Right lobe of liver (tissue), 6 donors: ENCODE data around the gene ZNF467. TPM values are rescaled to one million over a fixed set of nuclear protein-coding genes. Genes with fewer than 3 reads are reported as not detected.

ENCODE experiments used
- ATAC-seq, 4 donors: fragments of 200-7000 bp; cut with Tn5 transposase; one replicate each; pipeline ENCODE4 v1.9.1; 2020; ENCODE audit warnings: mild to moderate bottlenecking in 4 of 4, moderate library complexity in 4 of 4
- DNase-seq, 3 donors: peaks; one replicate each; pipeline ENCODE4 v3.0.0-alpha.2; 2020
- H3K27ac ChIP-seq, 3 donors: fragments of 200-600 bp; one replicate each; pipeline ENCODE4 v1.8.0; 2022
- H3K27me3 ChIP-seq, 2 donors: fragments of 200-600 bp; one replicate each; pipeline ENCODE4 v1.8.0; 2022
- H3K36me3 ChIP-seq, 4 donors: fragments of 200-600 bp; sonication (generic) in 1 of 4; one replicate each; pipeline versions ENCODE4 v1.5.1 to v1.8.0; 2017 to 2022; ENCODE audit warnings: control low read depth in 1 of 4
- H3K4me1 ChIP-seq, 4 donors: fragments of 200-600 bp; sonication (generic) in 1 of 4; one replicate each; pipeline versions ENCODE4 v1.5.1 to v1.8.0; 2017 to 2022; ENCODE audit warnings: control low read depth in 1 of 4
- H3K4me3 ChIP-seq, 3 donors: fragments of 200-600 bp; one replicate each; pipeline ENCODE4 v1.8.0; 2022
- H3K9me3 ChIP-seq, 4 donors: fragments of 200-600 bp; sonication (generic) in 1 of 4; one replicate each; pipeline versions ENCODE4 v1.5.1 to v1.8.0; 2017 to 2022; ENCODE audit warnings: control low read depth in 1 of 4
- POLR2A ChIP-seq: fragments of 450-650 bp; IDR thresholded peaks from one replicate; pipeline ENCODE4 v1.6.1; 2017; ENCODE audit warnings: antibody characterized with exemption, mild to moderate bottlenecking
- WGBS: methylation state at CpG from one replicate; pipeline ENCODE4 v1.1.6; 2018; ENCODE audit warnings: low coverage, low lambda C conversion rate; ENCODE audit not compliant: insufficient coverage; ENCODE audit errors: missing lambda C conversion rate; 5-methylcytosine and 5-hydroxymethylcytosine counted together
- intact Hi-C, 2 donors: fragments of 100-400 bp; cut with DNase I; formaldehyde crosslinking; loops; one replicate each; pipeline versions ENCODE4 v1.11.2 to v1.14.1; 2022
- total RNA-seq, 6 experiments: library from RNA; depleted of rRNA in 2 of 6; stranded (reverse); fragments of >200 nt in 2 of 6; fragmentation: NEBNext Ultra II Directional in 3 of 6; extraction: Animal tissue kit (Norgen Biotek cat#: 25700) in 3 of 6; gene quantifications; one replicate each; pipeline versions ENCODE4 v1.1.0 to v1.2.4, GENCODE V29; 2016 to 2023
- TF ChIP-seq, protein P1 (sequence below), 4 donors: fragments of 200-600 bp in 3 of 4; fragments of 450-650 bp in 1 of 4; IDR thresholded peaks; one replicate each; pipeline versions ENCODE4 v1.5.1 to v1.8.0; 2016 to 2022; ENCODE audit warnings: antibody characterized with exemption in 4 of 4, mild to moderate bottlenecking in 2 of 4
- donor health status: DM: no; HTN: yes; CAD: no.
- donor health status: DM: no; HTN: no; CAD: no.
- donor health status: DM: no; HTN: no; CAD: no.
- donor health status: DM: no; HTN: yes; CAD: no.
- donor health status: DM: no; HTN: yes; CAD: no.

Gene ZNF467
- total RNA-seq, 6 experiments from 2014 or later, result 3.6 to 14.6 (median 5.8) TPM

DNA sequence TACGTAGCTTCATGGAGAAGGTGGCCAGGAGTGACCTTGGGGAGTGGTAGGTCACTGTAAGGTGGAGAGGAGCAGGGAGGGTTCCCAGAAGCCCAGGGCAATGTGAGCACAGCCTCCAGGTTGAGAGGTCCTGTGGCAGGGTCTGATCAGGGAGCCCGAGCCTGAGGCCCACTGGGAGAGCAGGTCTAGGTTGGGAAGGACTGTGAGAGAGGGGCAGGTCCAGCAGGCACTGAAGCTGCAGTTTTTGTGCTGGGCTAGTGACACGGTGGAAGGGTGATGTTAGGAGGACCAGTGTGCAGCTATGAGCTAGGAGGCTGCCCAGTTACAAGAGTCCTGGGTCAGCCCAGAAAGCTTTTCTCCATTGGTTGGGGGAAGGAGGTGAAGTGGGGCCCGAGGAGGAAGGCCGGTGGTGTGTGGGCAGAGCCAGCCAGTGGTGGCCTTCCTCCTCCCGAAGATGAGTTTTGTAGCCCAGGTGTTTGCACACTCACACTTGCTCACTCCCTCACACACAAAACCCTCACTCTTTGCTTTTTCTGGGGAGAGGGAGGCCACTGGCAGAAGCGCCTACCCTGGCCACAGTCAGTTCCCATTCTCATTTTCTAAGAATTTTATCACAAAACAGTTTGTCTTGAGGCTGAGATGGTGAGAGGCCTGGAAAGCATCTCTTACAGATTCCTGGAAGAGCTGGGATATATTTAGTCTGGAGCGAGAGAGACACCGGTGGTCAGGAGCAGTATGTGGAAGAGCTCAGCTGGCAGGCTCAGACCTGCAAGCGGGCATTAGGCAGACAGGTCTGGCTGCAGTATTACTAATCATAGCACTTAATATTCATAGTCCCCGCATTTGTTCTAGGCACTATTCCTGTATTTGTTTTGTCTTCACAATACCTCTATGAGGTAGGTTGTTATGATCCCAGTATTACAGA is 57.1 kb downstream of the ZNF467 start:
- TF ChIP-seq, protein P1, sequence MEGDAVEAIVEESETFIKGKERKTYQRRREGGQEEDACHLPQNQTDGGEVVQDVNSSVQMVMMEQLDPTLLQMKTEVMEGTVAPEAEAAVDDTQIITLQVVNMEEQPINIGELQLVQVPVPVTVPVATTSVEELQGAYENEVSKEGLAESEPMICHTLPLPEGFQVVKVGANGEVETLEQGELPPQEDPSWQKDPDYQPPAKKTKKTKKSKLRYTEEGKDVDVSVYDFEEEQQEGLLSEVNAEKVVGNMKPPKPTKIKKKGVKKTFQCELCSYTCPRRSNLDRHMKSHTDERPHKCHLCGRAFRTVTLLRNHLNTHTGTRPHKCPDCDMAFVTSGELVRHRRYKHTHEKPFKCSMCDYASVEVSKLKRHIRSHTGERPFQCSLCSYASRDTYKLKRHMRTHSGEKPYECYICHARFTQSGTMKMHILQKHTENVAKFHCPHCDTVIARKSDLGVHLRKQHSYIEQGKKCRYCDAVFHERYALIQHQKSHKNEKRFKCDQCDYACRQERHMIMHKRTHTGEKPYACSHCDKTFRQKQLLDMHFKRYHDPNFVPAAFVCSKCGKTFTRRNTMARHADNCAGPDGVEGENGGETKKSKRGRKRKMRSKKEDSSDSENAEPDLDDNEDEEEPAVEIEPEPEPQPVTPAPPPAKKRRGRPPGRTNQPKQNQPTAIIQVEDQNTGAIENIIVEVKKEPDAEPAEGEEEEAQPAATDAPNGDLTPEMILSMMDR (IDR thresholded peaks at IDR 0.05), result no peak
- no peak for TF ChIP-seq POLR2A
- peaks cover 0 to 19% (median 3%) of the 10 kb centered on the region in 4 donors for H3K4me1 ChIP-seq
- H3K4me3 ChIP-seq, result no peak overlapping the region

DNA sequence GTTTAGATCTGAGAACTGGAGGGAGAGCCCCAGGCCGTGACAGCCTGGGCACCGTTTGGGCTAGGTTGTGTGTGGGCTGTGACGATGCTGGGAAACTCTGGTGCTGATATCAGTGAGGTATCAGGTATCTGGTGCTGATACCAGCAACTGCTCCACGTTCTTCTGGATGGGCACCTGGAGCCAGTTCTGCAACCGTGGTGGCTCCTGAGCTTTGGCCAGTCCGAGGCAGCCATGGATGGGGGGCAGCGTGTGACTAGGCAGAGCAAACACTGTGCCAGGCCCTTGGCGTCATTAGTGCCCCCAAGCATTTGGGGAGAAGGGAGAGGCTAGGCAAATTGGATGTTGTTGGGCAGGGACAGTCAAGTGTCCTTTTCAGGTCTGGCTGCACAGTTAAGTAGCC is 57.9 kb downstream of the ZNF467 start:
- TF ChIP-seq, protein P1 (IDR thresholded peaks at IDR 0.05), result no peak
- TF ChIP-seq POLR2A, result no peak
- 71% methylated on average over 3 of the region's 8 CpGs for WGBS
- DNase-seq, result no peak
- no peak for ATAC-seq
- Histone ChIP-seq H3K9me3 (peaks cover 0 to 4% (median 0%) of the 10 kb centered on the region in 4 donors), H3K27me3 (no peaks in the 10 kb centered on the region), H3K27ac (peak overlapping the region in 1 of 3 donors; percentile 18), H3K4me1 (peaks cover 0 to 14% (median 0%) of the 10 kb centered on the region in 4 donors), H3K4me3 (peak overlapping the region; percentile 54 to 74 (median 54)), H3K36me3 (no peaks in the 10 kb centered on the region)
- intact Hi-C loops, result no loop called here

More for the DNA sequence above, 57.1 kb downstream of the ZNF467 start:
- Histone ChIP-seq H3K36me3 (no peaks in the 10 kb centered on the region), H3K9me3 (no peaks in the 10 kb centered on the region), H3K27ac (no peak overlapping the region), H3K27me3 (no peaks in the 10 kb centered on the region)
- no peak for ATAC-seq
- 68% methylated on average over 8 of the region's 11 CpGs for WGBS
- intact Hi-C loops, result no loop called here
- DNase-seq, result no peak

DNA sequence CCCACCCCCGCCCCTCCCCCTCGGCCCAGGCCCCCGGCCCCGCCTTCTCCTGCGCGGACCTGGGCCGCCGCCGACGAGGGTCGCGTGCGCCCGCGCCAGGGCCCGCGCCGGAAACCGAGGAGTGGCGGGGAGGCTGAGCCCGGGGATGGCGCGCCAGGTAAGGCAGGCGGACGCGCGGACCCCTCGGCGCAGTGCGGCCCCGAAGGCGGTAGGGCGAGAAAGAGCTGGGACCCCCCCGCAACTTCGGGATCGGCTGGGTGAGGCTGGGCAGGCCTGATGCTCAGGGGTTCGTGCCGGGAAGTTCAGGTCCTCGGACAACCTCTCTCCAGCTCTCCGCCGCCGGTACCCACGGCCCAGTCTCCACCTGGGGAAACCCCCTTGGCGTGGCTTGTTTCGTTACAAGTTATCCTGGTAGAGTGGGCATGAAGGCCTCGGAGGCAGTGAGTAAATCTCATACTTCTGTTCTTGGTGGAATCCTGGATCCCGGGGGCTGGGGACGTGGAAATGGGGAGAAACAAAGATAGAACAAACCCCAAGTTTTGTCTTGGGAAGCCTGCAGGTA is 58.4 kb downstream of the ZNF467 start:
- H3K9me3 ChIP-seq, result peaks cover 0 to 7% (median 0%) of the 10 kb centered on the region in 4 donors
- no peak for ATAC-seq
- peak overlapping the region in 1 of 3 donors; percentile 18 for H3K27ac ChIP-seq
- no peak for TF ChIP-seq POLR2A
- TF ChIP-seq, protein P1 (IDR thresholded peaks at IDR 0.05), result no peak
- peaks cover 0 to 10% (median 0%) of the 10 kb centered on the region in 4 donors for H3K4me1 ChIP-seq
- 32% methylated on average over 3 of the region's 48 CpGs for WGBS
- H3K4me3 ChIP-seq, result peak overlapping the region; percentile 54 to 74 (median 54)
- no peaks in the 10 kb centered on the region for H3K27me3 ChIP-seq
- peak in 1 of 3 donors; percentile 48 for DNase-seq
- H3K36me3 ChIP-seq, result no peaks in the 10 kb centered on the region
- intact Hi-C loops, result no loop called here

Other genes with a start within 250 kb of the ZNF467 start
- 10 to 100 TPM in 2 of 6 experiments, 1 to 10 TPM in 4; 2.5 to 11.3 (median 7.1) TPM for gene ZNF862, start 64.8 kb upstream of the ZNF467 start, total RNA-seq
- gene ATP6V0E2, start 100.4 kb upstream of the ZNF467 start, total RNA-seq, result 10 to 100 TPM; 33.8 to 95.1 (median 70.9) TPM